GM20000 (cell line): Measurements from ENCODE around the gene XPNPEP3.

Source experiments
- DNase-seq: peaks from one replicate; pipeline ENCODE4 v3.0.0; 2012; ENCODE audit warnings: low spot score
- TF ChIP-seq, protein P1 (sequence below): IDR thresholded peaks from 2 replicates; pipeline ENCODE4 v1.5.1; 2012; ENCODE audit warnings: mild to moderate bottlenecking, control low read depth; ENCODE audit errors: extremely low read depth, missing control alignments

XPNPEP3 gene

DNA sequence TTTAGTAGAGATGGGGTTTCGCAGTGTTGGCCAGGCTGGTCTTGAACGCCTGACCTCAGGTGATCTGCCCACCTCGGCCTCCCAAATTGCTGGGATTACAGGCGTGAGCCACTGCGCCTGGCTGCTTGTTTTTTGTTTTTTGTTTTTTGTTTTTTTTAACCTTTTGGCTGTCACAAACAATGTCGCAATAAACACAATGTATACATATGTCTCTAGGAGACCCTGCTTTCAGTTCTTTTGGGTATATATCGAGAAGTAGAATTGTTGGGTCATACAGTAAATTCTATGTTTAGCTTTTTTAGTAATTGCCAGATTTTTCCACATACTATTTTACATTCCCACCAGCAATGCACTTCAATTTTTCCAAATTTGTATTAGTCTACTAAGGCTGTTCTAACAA lies 122.2 kb downstream of the XPNPEP3 start:
- no peak for DNase-seq
- TF ChIP-seq, protein P1, sequence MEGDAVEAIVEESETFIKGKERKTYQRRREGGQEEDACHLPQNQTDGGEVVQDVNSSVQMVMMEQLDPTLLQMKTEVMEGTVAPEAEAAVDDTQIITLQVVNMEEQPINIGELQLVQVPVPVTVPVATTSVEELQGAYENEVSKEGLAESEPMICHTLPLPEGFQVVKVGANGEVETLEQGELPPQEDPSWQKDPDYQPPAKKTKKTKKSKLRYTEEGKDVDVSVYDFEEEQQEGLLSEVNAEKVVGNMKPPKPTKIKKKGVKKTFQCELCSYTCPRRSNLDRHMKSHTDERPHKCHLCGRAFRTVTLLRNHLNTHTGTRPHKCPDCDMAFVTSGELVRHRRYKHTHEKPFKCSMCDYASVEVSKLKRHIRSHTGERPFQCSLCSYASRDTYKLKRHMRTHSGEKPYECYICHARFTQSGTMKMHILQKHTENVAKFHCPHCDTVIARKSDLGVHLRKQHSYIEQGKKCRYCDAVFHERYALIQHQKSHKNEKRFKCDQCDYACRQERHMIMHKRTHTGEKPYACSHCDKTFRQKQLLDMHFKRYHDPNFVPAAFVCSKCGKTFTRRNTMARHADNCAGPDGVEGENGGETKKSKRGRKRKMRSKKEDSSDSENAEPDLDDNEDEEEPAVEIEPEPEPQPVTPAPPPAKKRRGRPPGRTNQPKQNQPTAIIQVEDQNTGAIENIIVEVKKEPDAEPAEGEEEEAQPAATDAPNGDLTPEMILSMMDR = no peak

DNA sequence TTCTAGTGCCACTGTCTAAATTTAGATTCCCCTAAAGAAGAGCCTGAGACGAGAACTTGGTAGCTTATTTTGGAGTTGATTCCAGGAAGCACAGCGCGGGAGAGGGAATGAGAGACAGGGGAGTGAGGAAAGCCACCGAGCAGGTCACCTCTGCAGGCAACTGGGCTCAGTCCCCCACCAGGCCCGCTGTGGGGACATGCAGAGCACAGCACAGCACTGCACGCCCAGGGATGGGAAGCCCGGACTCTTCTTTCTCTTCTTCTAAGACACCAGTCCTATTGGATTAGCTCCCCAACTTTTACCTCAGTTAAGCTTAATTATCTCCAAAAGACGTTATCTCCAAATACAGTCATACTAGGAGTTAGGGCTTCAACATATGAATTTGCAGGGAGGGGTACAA lies 122.9 kb downstream of the XPNPEP3 start:
- DNase-seq = no peak
- TF ChIP-seq, protein P1 = no peak
